Measurements from ENCODE around the gene LRRTM4. TPM values are rescaled to one million over a fixed set of nuclear protein-coding genes. Genes with fewer than 3 reads are reported as not detected.

LRRTM4 gene
- total and polyA plus RNA-seq, 2 experiments from 2014 or later: 4.5 to 15.4 TPM

DNA sequence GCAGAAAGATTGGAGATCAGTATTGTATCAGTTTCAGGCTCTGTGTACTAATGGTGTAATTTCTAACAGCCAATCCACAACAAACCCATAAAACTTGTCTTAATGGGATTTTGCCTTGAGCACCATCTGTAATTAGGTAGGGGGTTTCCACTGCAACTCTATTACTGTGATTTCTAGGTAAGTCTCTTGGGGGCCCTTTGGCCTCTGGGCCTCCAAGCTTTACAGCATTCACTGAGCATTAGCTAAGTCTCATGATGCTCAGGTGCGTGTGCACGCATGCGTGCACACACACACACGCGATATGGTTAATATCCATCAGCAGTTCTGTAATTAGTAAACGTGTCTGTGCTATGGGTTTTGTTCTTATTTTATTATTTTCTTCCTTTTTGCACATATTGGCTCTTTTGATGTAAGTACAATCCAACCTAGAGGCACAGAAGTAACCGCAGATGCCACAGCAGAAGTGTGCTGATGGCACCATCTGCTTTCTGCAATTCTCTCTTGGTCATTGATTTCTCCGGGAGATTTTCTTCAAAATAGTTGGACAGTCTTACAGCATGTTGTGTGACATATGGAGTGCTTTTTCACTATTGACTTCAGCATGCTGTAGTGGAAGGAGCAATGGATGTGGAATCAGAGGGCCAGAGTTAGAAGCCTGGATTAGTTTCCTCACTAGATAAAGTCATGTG is 592.0 kb downstream of the LRRTM4 start:
- H4K20me1 ChIP-seq (replicated peaks; ENCODE audit: insufficient read depth): no peaks in the 10 kb centered on the region
- H3K79me2 ChIP-seq (replicated peaks; ENCODE audit: insufficient read depth): no peaks in the 10 kb centered on the region
- no peak overlapping the region for H3K27ac ChIP-seq (ENCODE audit: low read depth)
- no peak overlapping the region for H2AFZ ChIP-seq
- H3K9me2 ChIP-seq (ENCODE audit: insufficient read depth): no peaks in the 10 kb centered on the region
- H3K36me3 ChIP-seq (ENCODE audit: insufficient read depth): no peaks in the 10 kb centered on the region
- Mint-ChIP-seq H3K4me1 (no peaks in the 10 kb centered on the region), H3K27me3 (ENCODE audit: insufficient read depth, low read depth, poor library complexity) (no peaks in the 10 kb centered on the region), H3K27ac (no peak overlapping the region), H3K9me3 (no peaks in the 10 kb centered on the region), H3K4me3 (no peak overlapping the region), H3K36me3 (ENCODE audit: low read depth) (no peaks in the 10 kb centered on the region)
- no peak overlapping the region for H3K4me2 ChIP-seq
- no peak for TF ChIP-seq EZH2phosphoT487 (IDR thresholded peaks at IDR 0.05; ENCODE audit: unreplicated experiment)
- TF ChIP-seq, protein P1, sequence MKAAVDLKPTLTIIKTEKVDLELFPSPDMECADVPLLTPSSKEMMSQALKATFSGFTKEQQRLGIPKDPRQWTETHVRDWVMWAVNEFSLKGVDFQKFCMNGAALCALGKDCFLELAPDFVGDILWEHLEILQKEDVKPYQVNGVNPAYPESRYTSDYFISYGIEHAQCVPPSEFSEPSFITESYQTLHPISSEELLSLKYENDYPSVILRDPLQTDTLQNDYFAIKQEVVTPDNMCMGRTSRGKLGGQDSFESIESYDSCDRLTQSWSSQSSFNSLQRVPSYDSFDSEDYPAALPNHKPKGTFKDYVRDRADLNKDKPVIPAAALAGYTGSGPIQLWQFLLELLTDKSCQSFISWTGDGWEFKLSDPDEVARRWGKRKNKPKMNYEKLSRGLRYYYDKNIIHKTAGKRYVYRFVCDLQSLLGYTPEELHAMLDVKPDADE (IDR thresholded peaks at IDR 0.05): no peak
- no peak for TF ChIP-seq POLR2AphosphoS5 (IDR thresholded peaks at IDR 0.05; ENCODE audit: low read depth)
- TF ChIP-seq, protein P2, sequence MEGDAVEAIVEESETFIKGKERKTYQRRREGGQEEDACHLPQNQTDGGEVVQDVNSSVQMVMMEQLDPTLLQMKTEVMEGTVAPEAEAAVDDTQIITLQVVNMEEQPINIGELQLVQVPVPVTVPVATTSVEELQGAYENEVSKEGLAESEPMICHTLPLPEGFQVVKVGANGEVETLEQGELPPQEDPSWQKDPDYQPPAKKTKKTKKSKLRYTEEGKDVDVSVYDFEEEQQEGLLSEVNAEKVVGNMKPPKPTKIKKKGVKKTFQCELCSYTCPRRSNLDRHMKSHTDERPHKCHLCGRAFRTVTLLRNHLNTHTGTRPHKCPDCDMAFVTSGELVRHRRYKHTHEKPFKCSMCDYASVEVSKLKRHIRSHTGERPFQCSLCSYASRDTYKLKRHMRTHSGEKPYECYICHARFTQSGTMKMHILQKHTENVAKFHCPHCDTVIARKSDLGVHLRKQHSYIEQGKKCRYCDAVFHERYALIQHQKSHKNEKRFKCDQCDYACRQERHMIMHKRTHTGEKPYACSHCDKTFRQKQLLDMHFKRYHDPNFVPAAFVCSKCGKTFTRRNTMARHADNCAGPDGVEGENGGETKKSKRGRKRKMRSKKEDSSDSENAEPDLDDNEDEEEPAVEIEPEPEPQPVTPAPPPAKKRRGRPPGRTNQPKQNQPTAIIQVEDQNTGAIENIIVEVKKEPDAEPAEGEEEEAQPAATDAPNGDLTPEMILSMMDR (conservative IDR thresholded peaks at IDR 0.05; ENCODE audit: low read depth in 2 of 2): no peak
- TF ChIP-seq NANOG (IDR thresholded peaks at IDR 0.05; ENCODE audit: borderline replicate concordance): no peak
- TF ChIP-seq ZNF331 (CRISPR knock-in tag; IDR thresholded peaks at IDR 0.05; ENCODE audit: low read depth): no peak
- no peak for TF ChIP-seq CREB1 (CRISPR knock-in tag; IDR thresholded peaks at IDR 0.05; ENCODE audit: low read depth)
- no peak for TF ChIP-seq JUNB (IDR thresholded peaks at IDR 0.05; ENCODE audit: unreplicated experiment)
- TF ChIP-seq, protein P3, sequence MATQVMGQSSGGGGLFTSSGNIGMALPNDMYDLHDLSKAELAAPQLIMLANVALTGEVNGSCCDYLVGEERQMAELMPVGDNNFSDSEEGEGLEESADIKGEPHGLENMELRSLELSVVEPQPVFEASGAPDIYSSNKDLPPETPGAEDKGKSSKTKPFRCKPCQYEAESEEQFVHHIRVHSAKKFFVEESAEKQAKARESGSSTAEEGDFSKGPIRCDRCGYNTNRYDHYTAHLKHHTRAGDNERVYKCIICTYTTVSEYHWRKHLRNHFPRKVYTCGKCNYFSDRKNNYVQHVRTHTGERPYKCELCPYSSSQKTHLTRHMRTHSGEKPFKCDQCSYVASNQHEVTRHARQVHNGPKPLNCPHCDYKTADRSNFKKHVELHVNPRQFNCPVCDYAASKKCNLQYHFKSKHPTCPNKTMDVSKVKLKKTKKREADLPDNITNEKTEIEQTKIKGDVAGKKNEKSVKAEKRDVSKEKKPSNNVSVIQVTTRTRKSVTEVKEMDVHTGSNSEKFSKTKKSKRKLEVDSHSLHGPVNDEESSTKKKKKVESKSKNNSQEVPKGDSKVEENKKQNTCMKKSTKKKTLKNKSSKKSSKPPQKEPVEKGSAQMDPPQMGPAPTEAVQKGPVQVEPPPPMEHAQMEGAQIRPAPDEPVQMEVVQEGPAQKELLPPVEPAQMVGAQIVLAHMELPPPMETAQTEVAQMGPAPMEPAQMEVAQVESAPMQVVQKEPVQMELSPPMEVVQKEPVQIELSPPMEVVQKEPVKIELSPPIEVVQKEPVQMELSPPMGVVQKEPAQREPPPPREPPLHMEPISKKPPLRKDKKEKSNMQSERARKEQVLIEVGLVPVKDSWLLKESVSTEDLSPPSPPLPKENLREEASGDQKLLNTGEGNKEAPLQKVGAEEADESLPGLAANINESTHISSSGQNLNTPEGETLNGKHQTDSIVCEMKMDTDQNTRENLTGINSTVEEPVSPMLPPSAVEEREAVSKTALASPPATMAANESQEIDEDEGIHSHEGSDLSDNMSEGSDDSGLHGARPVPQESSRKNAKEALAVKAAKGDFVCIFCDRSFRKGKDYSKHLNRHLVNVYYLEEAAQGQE (IDR thresholded peaks at IDR 0.05; ENCODE audit: unreplicated experiment): no peak
- TF ChIP-seq, protein P4, sequence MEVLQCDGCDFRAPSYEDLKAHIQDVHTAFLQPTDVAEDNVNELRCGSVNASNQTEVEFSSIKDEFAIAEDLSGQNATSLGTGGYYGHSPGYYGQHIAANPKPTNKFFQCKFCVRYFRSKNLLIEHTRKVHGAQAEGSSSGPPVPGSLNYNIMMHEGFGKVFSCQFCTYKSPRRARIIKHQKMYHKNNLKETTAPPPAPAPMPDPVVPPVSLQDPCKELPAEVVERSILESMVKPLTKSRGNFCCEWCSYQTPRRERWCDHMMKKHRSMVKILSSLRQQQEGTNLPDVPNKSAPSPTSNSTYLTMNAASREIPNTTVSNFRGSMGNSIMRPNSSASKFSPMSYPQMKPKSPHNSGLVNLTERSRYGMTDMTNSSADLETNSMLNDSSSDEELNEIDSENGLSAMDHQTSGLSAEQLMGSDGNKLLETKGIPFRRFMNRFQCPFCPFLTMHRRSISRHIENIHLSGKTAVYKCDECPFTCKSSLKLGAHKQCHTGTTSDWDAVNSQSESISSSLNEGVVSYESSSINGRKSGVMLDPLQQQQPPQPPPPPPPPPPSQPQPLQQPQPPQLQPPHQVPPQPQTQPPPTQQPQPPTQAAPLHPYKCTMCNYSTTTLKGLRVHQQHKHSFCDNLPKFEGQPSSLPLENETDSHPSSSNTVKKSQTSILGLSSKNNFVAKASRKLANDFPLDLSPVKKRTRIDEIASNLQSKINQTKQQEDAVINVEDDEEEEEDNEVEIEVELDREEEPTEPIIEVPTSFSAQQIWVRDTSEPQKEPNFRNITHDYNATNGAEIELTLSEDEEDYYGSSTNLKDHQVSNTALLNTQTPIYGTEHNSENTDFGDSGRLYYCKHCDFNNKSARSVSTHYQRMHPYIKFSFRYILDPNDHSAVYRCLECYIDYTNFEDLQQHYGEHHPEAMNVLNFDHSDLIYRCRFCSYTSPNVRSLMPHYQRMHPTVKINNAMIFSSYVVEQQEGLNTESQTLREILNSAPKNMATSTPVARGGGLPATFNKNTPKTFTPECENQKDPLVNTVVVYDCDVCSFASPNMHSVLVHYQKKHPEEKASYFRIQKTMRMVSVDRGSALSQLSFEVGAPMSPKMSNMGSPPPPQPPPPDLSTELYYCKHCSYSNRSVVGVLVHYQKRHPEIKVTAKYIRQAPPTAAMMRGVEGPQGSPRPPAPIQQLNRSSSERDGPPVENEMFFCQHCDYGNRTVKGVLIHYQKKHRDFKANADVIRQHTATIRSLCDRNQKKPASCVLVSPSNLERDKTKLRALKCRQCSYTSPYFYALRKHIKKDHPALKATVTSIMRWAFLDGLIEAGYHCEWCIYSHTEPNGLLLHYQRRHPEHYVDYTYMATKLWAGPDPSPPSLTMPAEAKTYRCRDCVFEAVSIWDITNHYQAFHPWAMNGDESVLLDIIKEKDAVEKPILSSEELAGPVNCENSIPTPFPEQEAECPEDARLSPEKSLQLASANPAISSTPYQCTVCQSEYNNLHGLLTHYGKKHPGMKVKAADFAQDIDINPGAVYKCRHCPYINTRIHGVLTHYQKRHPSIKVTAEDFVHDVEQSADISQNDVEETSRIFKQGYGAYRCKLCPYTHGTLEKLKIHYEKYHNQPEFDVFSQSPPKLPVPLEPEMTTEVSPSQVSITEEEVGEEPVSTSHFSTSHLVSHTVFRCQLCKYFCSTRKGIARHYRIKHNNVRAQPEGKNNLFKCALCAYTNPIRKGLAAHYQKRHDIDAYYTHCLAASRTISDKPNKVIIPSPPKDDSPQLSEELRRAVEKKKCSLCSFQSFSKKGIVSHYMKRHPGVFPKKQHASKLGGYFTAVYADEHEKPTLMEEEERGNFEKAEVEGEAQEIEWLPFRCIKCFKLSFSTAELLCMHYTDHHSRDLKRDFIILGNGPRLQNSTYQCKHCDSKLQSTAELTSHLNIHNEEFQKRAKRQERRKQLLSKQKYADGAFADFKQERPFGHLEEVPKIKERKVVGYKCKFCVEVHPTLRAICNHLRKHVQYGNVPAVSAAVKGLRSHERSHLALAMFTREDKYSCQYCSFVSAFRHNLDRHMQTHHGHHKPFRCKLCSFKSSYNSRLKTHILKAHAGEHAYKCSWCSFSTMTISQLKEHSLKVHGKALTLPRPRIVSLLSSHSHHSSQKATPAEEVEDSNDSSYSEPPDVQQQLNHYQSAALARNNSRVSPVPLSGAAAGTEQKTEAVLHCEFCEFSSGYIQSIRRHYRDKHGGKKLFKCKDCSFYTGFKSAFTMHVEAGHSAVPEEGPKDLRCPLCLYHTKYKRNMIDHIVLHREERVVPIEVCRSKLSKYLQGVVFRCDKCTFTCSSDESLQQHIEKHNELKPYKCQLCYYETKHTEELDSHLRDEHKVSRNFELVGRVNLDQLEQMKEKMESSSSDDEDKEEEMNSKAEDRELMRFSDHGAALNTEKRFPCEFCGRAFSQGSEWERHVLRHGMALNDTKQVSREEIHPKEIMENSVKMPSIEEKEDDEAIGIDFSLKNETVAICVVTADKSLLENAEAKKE (CRISPR knock-in tag; IDR thresholded peaks at IDR 0.05): no peak
- TF ChIP-seq EZH2 (IDR thresholded peaks at IDR 0.05; ENCODE audit: low read depth, unreplicated experiment): no peak
- TF ChIP-seq ZNF114 (CRISPR knock-in tag; IDR thresholded peaks at IDR 0.05): no peak
- DNase-seq (ENCODE audit: low spot score): no peak
- no peaks in the 10 kb centered on the region for H3F3A ChIP-seq (replicated peaks; ENCODE audit: low read depth)
- no peaks in the 10 kb centered on the region for H3K27me3 ChIP-seq (ENCODE audit: insufficient read depth)
- no peaks in the 10 kb centered on the region for H3K4me1 ChIP-seq (ENCODE audit: insufficient read depth)
- H3K4me3 ChIP-seq: no peak overlapping the region
- ATAC-seq: no peak
